Activated CD4-positive, alpha-beta T cell treated with anti-CD3 and anti-CD28 coated beads, Interleukin-2, amount 10 ng/mL, durations not matched to agents 24 days and 14 days (primary cell): ENCODE data around the gene PAGE2B. TPM values are rescaled to one million over a fixed set of nuclear protein-coding genes. Genes with fewer than 3 reads are reported as not detected.

Experiments
- DNase-seq: peaks from one replicate; pipeline ENCODE4 v3.0.0; 2022
- H3K27ac Mint-ChIP-seq: one replicate; pipeline ENCODE4 v1.8.0; 2022; ENCODE audit warnings: mild to moderate bottlenecking, mixed read lengths
- H3K27me3 Mint-ChIP-seq: one replicate; pipeline ENCODE4 v1.8.0; 2022; ENCODE audit warnings: mixed read lengths
- H3K36me3 Mint-ChIP-seq: one replicate; pipeline ENCODE4 v1.8.0; 2022; ENCODE audit warnings: low read depth, mild to moderate bottlenecking, mixed read lengths
- H3K4me1 Mint-ChIP-seq: one replicate; pipeline ENCODE4 v1.8.0; 2021; ENCODE audit warnings: mixed read lengths
- H3K4me3 Mint-ChIP-seq: one replicate; pipeline ENCODE4 v1.8.0; 2022; ENCODE audit warnings: mild to moderate bottlenecking, moderate library complexity, mixed read lengths
- H3K9me3 Mint-ChIP-seq: one replicate; pipeline ENCODE4 v1.8.0; 2021; ENCODE audit warnings: mixed read lengths
- intact Hi-C: fragments of 100-400 bp; cut with micrococcal nuclease; formaldehyde crosslinking; loops from one replicate; pipeline ENCODE4 v1.15.1; 2023
- total RNA-seq: library from RNA; stranded (reverse); gene quantifications from 2 replicates; pipeline ENCODE4 v1.2.3, GENCODE V29; 2022

PAGE2B gene
- total RNA-seq, 1 donor from 2014 or later: not detected

- peaks cover 19% of the 10 kb centered on the region for H3K4me1 Mint-ChIP-seq
- DNase-seq: no peak
- no peak overlapping the region for H3K27ac Mint-ChIP-seq
- H3K4me3 Mint-ChIP-seq: no peak overlapping the region
- intact Hi-C loops: no loop called here
- no peaks in the 10 kb centered on the region for H3K36me3 Mint-ChIP-seq
- H3K27me3 Mint-ChIP-seq: peaks cover 6% of the 10 kb centered on the region
- peaks cover 3% of the 10 kb centered on the region for H3K9me3 Mint-ChIP-seq
These were observed 46.0 kb downstream of the PAGE2B start for GRCh38 chrX:55120761-55121358.

- Mint-ChIP-seq H3K4me3 (no peak overlapping the region), H3K4me1 (peaks cover 14% of the 10 kb centered on the region), H3K9me3 (no peaks in the 10 kb centered on the region), H3K36me3 (no peaks in the 10 kb centered on the region), H3K27me3 (peaks cover 8% of the 10 kb centered on the region), H3K27ac (no peak overlapping the region)
- no peak for DNase-seq
- intact Hi-C loops: no loop called here
These were observed 49.1 kb downstream of the PAGE2B start for GRCh38 chrX:55123900-55124299.

GRCh38 chrX:55127692-55128091, 52.9 kb downstream of the PAGE2B start:
- no peaks in the 10 kb centered on the region for H3K4me1 Mint-ChIP-seq
- no peak overlapping the region for H3K4me3 Mint-ChIP-seq
- intact Hi-C loops: no loop called here
- no peak overlapping the region for H3K27ac Mint-ChIP-seq
- peaks cover 8% of the 10 kb centered on the region for H3K27me3 Mint-ChIP-seq
- H3K9me3 Mint-ChIP-seq: no peaks in the 10 kb centered on the region
- no peak for DNase-seq
- no peaks in the 10 kb centered on the region for H3K36me3 Mint-ChIP-seq

Other genes with a start within 250 kb of the PAGE2B start
- 1.6 and 2.6 TPM in 2 replicates for gene TRO, start 154.2 kb upstream of the PAGE2B start, total RNA-seq
- gene PFKFB1, start 80.8 kb upstream of the PAGE2B start, total RNA-seq: 0.47 and 0.58 TPM in 2 replicates
- 32.2 and 36.1 TPM in 2 replicates for gene APEX2, start 74.7 kb upstream of the PAGE2B start, total RNA-seq
- not detected in 2 replicates for gene ALAS2, start 44.1 kb upstream of the PAGE2B start, total RNA-seq
- gene PAGE2, start 14.0 kb downstream of the PAGE2B start, total RNA-seq: not detected in 2 replicates
- not detected in 2 replicates for gene PAGE5, start 145.3 kb downstream of the PAGE2B start, total RNA-seq
- not detected in 2 replicates for gene PAGE3, start 189.9 kb downstream of the PAGE2B start, total RNA-seq